Measurements from ENCODE around the gene CXCL8. TPM values are rescaled to one million over a fixed set of nuclear protein-coding genes. Genes with fewer than 3 reads are reported as not detected.

CXCL8 gene
- total RNA-seq, 1 experiment from 2014 or later = 26.4 TPM

GRCh38 chr4:73741750-73742489 lies 1.6 kb downstream of the CXCL8 start:
- Histone ChIP-seq H3K27ac (no peak overlapping the region), H3K27me3 (replicated peaks) (no peaks in the 10 kb centered on the region), H3K4me3 (no peak overlapping the region), H3K36me3 (peaks cover 4% of the 10 kb centered on the region; the same call in 1 of the 2 replicates), H3K9me3 (replicated peaks) (no peaks in the 10 kb centered on the region), H3K4me1 (replicated peaks) (peaks cover 5% of the 10 kb centered on the region; the same call in 1 of the 2 replicates)
- DNase-seq (ENCODE audit: low read depth in 1 of 2, low spot score in 2 of 2) = no peak

- peaks cover 4% of the 10 kb centered on the region; the same call in 1 of the 2 replicates for H3K36me3 ChIP-seq
- H3K27ac ChIP-seq = no peak overlapping the region
- no peak for DNase-seq (ENCODE audit: low read depth in 1 of 2, low spot score in 2 of 2)
- peaks cover 5% of the 10 kb centered on the region; the same call in 1 of the 2 replicates for H3K4me1 ChIP-seq (replicated peaks)
- H3K9me3 ChIP-seq (replicated peaks) = no peaks in the 10 kb centered on the region
- no peaks in the 10 kb centered on the region for H3K27me3 ChIP-seq (replicated peaks)
- H3K4me3 ChIP-seq = no peak overlapping the region
These were observed 2.3 kb downstream of the CXCL8 start for GRCh38 chr4:73742490-73743160.

- Histone ChIP-seq H3K4me1 (replicated peaks) (peaks cover 5% of the 10 kb centered on the region; the same call in 1 of the 2 replicates), H3K9me3 (replicated peaks) (no peaks in the 10 kb centered on the region), H3K27me3 (replicated peaks) (no peaks in the 10 kb centered on the region), H3K36me3 (peaks cover 4% of the 10 kb centered on the region; the same call in 1 of the 2 replicates), H3K4me3 (no peak overlapping the region), H3K27ac (no peak overlapping the region)
- no peak for DNase-seq (ENCODE audit: low read depth in 1 of 2, low spot score in 2 of 2)
These were observed 2.9 kb downstream of the CXCL8 start for GRCh38 chr4:73743281-73743680.

- Histone ChIP-seq H3K36me3 (peaks cover 4% of the 10 kb centered on the region; the same call in 1 of the 2 replicates), H3K4me1 (replicated peaks) (peaks cover 5% of the 10 kb centered on the region; the same call in 1 of the 2 replicates), H3K27me3 (replicated peaks) (no peaks in the 10 kb centered on the region), H3K4me3 (no peak overlapping the region), H3K9me3 (replicated peaks) (no peaks in the 10 kb centered on the region), H3K27ac (no peak overlapping the region)
- DNase-seq (ENCODE audit: low read depth in 1 of 2, low spot score in 2 of 2) = no peak
These were observed 3.4 kb downstream of the CXCL8 start for GRCh38 chr4:73743795-73744194.

GRCh38 chr4:73744203-73744602 lies 3.8 kb downstream of the CXCL8 start:
- Histone ChIP-seq H3K27me3 (replicated peaks) (no peaks in the 10 kb centered on the region), H3K36me3 (peaks cover 4% of the 10 kb centered on the region; the same call in 1 of the 2 replicates), H3K4me1 (replicated peaks) (peaks cover 5% of the 10 kb centered on the region; the same call in 1 of the 2 replicates), H3K9me3 (replicated peaks) (no peaks in the 10 kb centered on the region), H3K4me3 (no peak overlapping the region), H3K27ac (no peak overlapping the region)
- DNase-seq (ENCODE audit: low read depth in 1 of 2, low spot score in 2 of 2) = no peak

GRCh38 chr4:73750730-73751129 lies 10.4 kb downstream of the CXCL8 start:
- no peaks in the 10 kb centered on the region for H3K27me3 ChIP-seq (replicated peaks)
- H3K36me3 ChIP-seq = no peaks in the 10 kb centered on the region
- H3K4me3 ChIP-seq = no peak overlapping the region
- no peak for DNase-seq (ENCODE audit: low read depth in 1 of 2, low spot score in 2 of 2)
- H3K27ac ChIP-seq = no peak overlapping the region
- H3K9me3 ChIP-seq (replicated peaks) = no peaks in the 10 kb centered on the region
- no peaks in the 10 kb centered on the region for H3K4me1 ChIP-seq (replicated peaks)

GRCh38 chr4:73751166-73751565 lies 10.8 kb downstream of the CXCL8 start:
- H3K27ac ChIP-seq = no peak overlapping the region
- no peak for DNase-seq (ENCODE audit: low read depth in 1 of 2, low spot score in 2 of 2)
- no peaks in the 10 kb centered on the region for H3K36me3 ChIP-seq
- no peaks in the 10 kb centered on the region for H3K4me1 ChIP-seq (replicated peaks)
- no peak overlapping the region for H3K4me3 ChIP-seq
- no peaks in the 10 kb centered on the region for H3K9me3 ChIP-seq (replicated peaks)
- H3K27me3 ChIP-seq (replicated peaks) = no peaks in the 10 kb centered on the region

GRCh38 chr4:73751830-73752229 lies 11.5 kb downstream of the CXCL8 start:
- Histone ChIP-seq H3K9me3 (replicated peaks) (no peaks in the 10 kb centered on the region), H3K4me1 (replicated peaks) (no peaks in the 10 kb centered on the region), H3K4me3 (no peak overlapping the region), H3K36me3 (no peaks in the 10 kb centered on the region), H3K27me3 (replicated peaks) (no peaks in the 10 kb centered on the region), H3K27ac (no peak overlapping the region)
- DNase-seq (ENCODE audit: low read depth in 1 of 2, low spot score in 2 of 2) = no peak

- Histone ChIP-seq H3K27me3 (replicated peaks) (no peaks in the 10 kb centered on the region), H3K4me3 (no peak overlapping the region), H3K27ac (no peak overlapping the region), H3K36me3 (no peaks in the 10 kb centered on the region), H3K9me3 (replicated peaks) (no peaks in the 10 kb centered on the region), H3K4me1 (replicated peaks) (no peaks in the 10 kb centered on the region)
- DNase-seq (ENCODE audit: low read depth in 1 of 2, low spot score in 2 of 2) = no peak
These were observed 12.1 kb downstream of the CXCL8 start for GRCh38 chr4:73752424-73752823.

- H3K36me3 ChIP-seq = no peaks in the 10 kb centered on the region
- no peak overlapping the region for H3K4me3 ChIP-seq
- DNase-seq (ENCODE audit: low read depth in 1 of 2, low spot score in 2 of 2) = no peak
- no peaks in the 10 kb centered on the region for H3K27me3 ChIP-seq (replicated peaks)
- no peaks in the 10 kb centered on the region for H3K9me3 ChIP-seq (replicated peaks)
- H3K4me1 ChIP-seq (replicated peaks) = no peaks in the 10 kb centered on the region
- H3K27ac ChIP-seq = no peak overlapping the region
These were observed 12.8 kb downstream of the CXCL8 start for GRCh38 chr4:73753215-73753614.

GRCh38 chr4:73754934-73755333 lies 14.6 kb downstream of the CXCL8 start:
- no peak for DNase-seq (ENCODE audit: low read depth in 1 of 2, low spot score in 2 of 2)
- H3K36me3 ChIP-seq = no peaks in the 10 kb centered on the region
- no peak overlapping the region for H3K4me3 ChIP-seq
- H3K27me3 ChIP-seq (replicated peaks) = no peaks in the 10 kb centered on the region
- H3K27ac ChIP-seq = no peak overlapping the region
- no peaks in the 10 kb centered on the region for H3K9me3 ChIP-seq (replicated peaks)
- H3K4me1 ChIP-seq (replicated peaks) = no peaks in the 10 kb centered on the region

- Histone ChIP-seq H3K4me3 (no peak overlapping the region), H3K27ac (no peak overlapping the region), H3K4me1 (replicated peaks) (no peaks in the 10 kb centered on the region), H3K36me3 (no peaks in the 10 kb centered on the region), H3K27me3 (replicated peaks) (no peaks in the 10 kb centered on the region), H3K9me3 (replicated peaks) (no peaks in the 10 kb centered on the region)
- no peak for DNase-seq (ENCODE audit: low read depth in 1 of 2, low spot score in 2 of 2)
These were observed 19.0 kb downstream of the CXCL8 start for GRCh38 chr4:73759357-73759756.

- no peak for DNase-seq (ENCODE audit: low read depth in 1 of 2, low spot score in 2 of 2)
- H3K9me3 ChIP-seq (replicated peaks) = no peaks in the 10 kb centered on the region
- no peaks in the 10 kb centered on the region for H3K4me1 ChIP-seq (replicated peaks)
- H3K27me3 ChIP-seq (replicated peaks) = no peaks in the 10 kb centered on the region
- no peak overlapping the region for H3K4me3 ChIP-seq
- H3K27ac ChIP-seq = no peak overlapping the region
- no peaks in the 10 kb centered on the region for H3K36me3 ChIP-seq
These were observed 21.5 kb downstream of the CXCL8 start for GRCh38 chr4:73761856-73762255.

- Histone ChIP-seq H3K27me3 (replicated peaks) (no peaks in the 10 kb centered on the region), H3K9me3 (replicated peaks) (no peaks in the 10 kb centered on the region), H3K27ac (no peak overlapping the region), H3K4me1 (replicated peaks) (no peaks in the 10 kb centered on the region), H3K4me3 (no peak overlapping the region), H3K36me3 (no peaks in the 10 kb centered on the region)
- no peak for DNase-seq (ENCODE audit: low read depth in 1 of 2, low spot score in 2 of 2)
These were observed 22.0 kb downstream of the CXCL8 start for GRCh38 chr4:73762409-73762808.

All from SJSA1 (cell line).